HG03060 (cell line): ENCODE data around the gene SLC52A1.
"Not testable (repeated sequence)": the region's sequence is repeated elsewhere in the genome, so short reads cannot be mapped to it uniquely, and the experiment has no call there.

Experiments used
- ATAC-seq: cut with Tn5 transposase; IDR thresholded peaks from one replicate; pipeline ENCODE4 v1.9.1; 2021; ENCODE audit warnings: low read depth, moderate number of reproducible peaks; ENCODE audit not compliant: unreplicated experiment

The SLC52A1 gene

GRCh38 chr17:5032865-5033264 is 2.4 kb downstream of the SLC52A1 start:
- no peak for ATAC-seq

- ATAC-seq, result no peak
These were observed 3.7 kb downstream of the SLC52A1 start for GRCh38 chr17:5031365-5032082.

- not testable (repeated sequence) for ATAC-seq
These were observed 5.1 kb downstream of the SLC52A1 start for GRCh38 chr17:5030168-5030567.

- ATAC-seq, result no peak
These were observed 7.3 kb downstream of the SLC52A1 start for GRCh38 chr17:5027916-5028315.

GRCh38 chr17:5027299-5027698 is 7.9 kb downstream of the SLC52A1 start:
- ATAC-seq, result no peak

GRCh38 chr17:5024604-5025003 is 10.6 kb downstream of the SLC52A1 start:
- ATAC-seq, result no peak

- ATAC-seq, result no peak
These were observed 11.6 kb downstream of the SLC52A1 start for GRCh38 chr17:5023588-5024147.

GRCh38 chr17:5022171-5022711 is 13.0 kb downstream of the SLC52A1 start:
- ATAC-seq, result no peak

GRCh38 chr17:5020502-5021023 is 14.7 kb downstream of the SLC52A1 start:
- no peak for ATAC-seq

GRCh38 chr17:5019475-5019956 is 15.7 kb downstream of the SLC52A1 start:
- no peak for ATAC-seq

- no peak for ATAC-seq
These were observed 20.9 kb downstream of the SLC52A1 start for GRCh38 chr17:5014357-5014756.

GRCh38 chr17:5011928-5012327 is 23.3 kb downstream of the SLC52A1 start:
- no peak for ATAC-seq

GRCh38 chr17:5003214-5003867 is 31.9 kb downstream of the SLC52A1 start:
- ATAC-seq, result no peak

GRCh38 chr17:5002121-5002788 is 33.0 kb downstream of the SLC52A1 start:
- ATAC-seq, result no peak

GRCh38 chr17:5000237-5000639 is 35.0 kb downstream of the SLC52A1 start:
- no peak for ATAC-seq

GRCh38 chr17:4999430-5000093 is 35.7 kb downstream of the SLC52A1 start:
- no peak for ATAC-seq

- ATAC-seq, result no peak
These were observed 36.3 kb downstream of the SLC52A1 start for GRCh38 chr17:4998732-4999429.

GRCh38 chr17:4998027-4998731 is 37.0 kb downstream of the SLC52A1 start:
- ATAC-seq, result peak; percentile 8
